EL (cell line): ENCODE measurements around the gene MYCL.
A peak's percentile ranks its signal among the peaks of the same experiment; 100 is the strongest.
"Not testable (repeated sequence)": the region's sequence is repeated elsewhere in the genome, so short reads cannot be mapped to it uniquely, and the experiment has no call there.

ENCODE experiments used
- DNase-seq: peaks from one replicate; pipeline ENCODE4 v3.0.0-alpha.2; 2016

The MYCL gene

GRCh38 chr1:39890273-39890672 lies 11.4 kb downstream of the MYCL start:
- DNase-seq = no peak

DNA sequence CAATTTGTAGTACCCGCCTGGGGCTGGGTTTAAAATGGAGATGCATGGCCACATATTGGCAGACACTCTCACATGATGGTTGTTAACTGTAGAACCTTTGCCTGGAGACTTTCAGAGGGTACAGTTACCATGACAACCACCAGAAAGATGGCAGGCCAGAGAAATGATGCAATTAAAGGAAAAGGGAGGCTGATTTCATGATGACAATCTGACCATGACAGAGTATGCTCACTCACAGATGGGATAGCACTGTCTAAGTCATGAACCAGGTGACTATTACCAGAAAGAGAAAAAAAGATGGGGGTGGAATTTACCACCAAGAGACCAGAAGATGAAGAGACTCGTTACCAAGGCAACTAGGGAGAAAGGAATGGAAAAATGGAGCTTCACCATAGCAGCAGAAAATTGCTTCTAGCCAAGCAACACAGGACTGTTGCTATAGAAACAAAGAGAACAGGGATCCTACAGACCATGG lies 14.9 kb downstream of the MYCL start:
- no peak for DNase-seq

DNA sequence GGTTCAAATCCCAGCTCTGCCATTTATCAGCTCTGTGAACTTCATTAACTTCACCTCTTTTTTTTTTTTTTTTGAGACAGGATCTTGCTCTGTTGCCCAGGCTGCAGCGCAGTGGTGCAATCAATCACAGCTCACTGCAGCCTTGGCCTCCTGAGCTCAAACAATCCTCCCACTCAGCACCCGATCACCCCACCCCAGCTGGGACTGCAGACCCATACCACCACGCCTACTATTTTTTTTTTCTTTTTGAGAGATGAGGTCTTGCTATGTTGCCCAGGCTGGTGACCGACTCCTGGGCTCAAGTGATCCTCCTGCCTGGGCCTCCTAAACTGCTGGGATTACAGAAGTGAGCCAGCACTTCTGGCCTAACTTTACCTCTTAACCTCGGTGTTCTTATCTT lies 16.2 kb downstream of the MYCL start:
- no peak for DNase-seq

DNA sequence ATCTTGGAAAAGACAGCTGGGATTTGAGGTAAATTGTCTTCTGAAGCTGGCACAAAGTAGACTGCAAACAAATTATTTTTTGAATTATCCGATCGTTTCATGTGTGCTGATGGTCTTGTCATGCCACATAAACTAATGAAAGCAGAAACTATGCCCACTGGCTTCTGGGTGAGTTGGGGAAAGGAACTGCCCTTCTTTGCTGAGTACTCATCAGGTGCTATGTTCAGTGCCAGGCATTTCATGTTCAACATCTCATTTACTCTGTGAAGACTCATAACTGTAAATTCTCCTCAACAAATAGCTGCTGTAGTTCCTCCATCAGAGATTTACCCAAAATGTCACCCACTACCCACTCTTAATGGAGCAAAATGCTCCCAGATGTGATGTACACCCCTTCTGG lies 19.6 kb downstream of the MYCL start:
- no peak for DNase-seq

DNA sequence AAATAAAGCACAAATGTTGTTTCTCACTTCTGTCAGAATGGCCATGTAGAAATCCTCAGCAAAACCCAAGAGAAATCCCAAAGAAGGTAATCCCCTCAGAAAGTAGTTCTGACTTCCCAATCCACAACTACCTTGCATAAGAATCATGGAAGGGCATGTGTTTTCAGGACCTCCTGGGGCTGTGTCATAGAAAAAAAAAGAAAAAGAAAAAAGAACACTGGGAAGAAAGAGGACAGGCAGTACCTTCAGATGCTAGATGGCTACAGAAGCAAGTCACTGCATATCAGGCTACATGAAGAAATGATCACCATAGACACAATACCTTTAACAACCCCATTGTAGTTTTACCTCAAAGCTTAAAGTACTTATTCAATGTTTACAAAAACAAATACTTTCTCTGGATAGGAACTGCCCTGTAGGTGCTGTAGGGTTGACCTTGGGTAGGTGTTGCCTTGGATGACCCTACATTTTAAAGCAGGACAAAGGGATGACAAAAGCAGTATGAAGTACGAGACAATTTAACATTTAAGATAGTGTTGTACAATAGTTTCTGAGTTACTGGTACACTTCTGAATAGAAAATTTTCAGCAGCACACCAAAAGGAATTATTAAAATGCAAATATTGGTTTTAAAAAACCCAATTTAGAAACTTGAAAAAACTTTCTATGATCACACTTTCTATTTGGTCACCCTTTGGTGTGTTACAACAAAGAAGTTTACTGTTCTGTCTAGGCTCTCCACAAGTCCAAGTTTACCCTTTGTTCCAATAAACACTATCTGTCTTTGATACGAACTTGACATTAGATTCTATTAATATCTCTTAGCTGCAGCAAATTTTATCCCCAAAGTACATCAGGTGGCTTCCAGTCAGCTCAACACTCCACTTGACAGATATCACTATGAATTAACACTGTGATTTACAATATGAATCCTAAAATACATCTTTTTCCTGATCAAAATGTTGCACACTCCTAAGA lies 23.4 kb downstream of the MYCL start:
- DNase-seq = no peak

- no peak for DNase-seq
These were observed 24.4 kb downstream of the MYCL start for GRCh38 chr1:39877231-39877778.

- no peak for DNase-seq
These were observed 25.6 kb downstream of the MYCL start for GRCh38 chr1:39876144-39876543.

DNA sequence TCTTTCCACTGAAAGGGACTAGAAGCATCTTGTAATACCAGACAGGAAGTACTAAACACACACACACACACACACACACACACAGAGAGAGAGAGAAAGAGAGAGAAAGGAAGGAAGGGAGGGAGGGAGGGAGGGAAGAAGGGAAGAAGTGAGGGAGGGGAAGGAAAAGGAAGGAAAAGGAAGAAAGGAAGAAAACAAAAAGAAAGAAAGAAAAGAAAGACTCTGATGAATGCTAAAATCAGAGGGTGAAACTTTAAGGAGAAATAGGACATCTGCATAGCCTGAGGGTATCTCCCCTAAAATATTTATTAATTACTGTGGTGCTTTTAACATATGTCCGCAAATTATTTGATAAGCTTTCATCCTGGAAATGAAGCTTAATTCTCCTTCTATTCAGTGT lies 29.0 kb downstream of the MYCL start:
- no peak for DNase-seq

DNA sequence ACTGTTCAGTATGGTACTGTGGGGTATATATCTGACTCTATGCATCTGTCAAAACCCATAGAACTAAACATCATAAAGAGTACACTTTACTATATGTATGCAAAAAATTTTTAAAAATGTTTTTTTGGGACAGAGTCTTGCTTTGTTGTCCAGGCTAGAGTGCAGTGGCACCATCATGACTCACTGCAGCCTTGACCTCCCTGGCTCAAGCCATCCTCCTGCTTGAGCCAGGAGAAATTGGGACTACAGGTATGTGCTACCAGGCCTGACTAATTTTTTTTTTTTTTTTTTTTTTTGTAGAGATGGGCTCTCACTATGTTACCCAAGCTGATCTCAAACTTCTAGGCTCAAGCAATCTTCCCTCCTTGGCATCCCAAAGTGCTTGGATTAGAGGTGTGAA lies 29.9 kb downstream of the MYCL start:
- no peak for DNase-seq

- DNase-seq = not testable (repeated sequence)
These were observed 30.7 kb downstream of the MYCL start for GRCh38 chr1:39871043-39871442.

DNA sequence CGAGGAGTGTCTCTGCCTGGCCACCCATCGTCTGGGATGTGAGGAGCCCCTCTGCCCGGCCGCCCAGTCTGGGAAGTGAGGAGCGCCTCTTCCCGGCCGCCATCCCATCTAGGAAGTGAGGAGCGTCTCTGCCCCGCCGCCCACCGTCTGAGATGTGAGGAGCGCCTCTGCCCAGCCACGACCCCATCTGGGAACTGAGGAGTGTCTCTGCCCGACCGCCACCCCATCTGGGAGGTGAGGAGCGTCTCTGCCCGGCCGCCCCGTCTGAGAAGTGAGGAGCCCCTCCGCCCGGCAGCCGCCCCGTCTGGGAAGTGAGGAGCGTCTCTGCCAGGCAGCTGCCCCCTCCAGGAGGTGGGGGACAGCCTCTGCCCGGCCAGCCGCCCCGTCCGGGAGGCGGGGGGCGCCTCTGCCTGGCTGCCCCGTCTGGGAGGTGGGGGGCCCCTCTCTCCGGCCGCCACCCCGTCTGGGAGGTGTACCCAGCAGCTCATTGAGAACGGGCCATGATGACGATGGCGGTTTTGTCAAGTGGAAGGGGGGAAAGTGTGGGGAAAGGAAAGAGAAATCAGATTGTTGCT lies 32.1 kb downstream of the MYCL start:
- not testable (repeated sequence) for DNase-seq

DNA sequence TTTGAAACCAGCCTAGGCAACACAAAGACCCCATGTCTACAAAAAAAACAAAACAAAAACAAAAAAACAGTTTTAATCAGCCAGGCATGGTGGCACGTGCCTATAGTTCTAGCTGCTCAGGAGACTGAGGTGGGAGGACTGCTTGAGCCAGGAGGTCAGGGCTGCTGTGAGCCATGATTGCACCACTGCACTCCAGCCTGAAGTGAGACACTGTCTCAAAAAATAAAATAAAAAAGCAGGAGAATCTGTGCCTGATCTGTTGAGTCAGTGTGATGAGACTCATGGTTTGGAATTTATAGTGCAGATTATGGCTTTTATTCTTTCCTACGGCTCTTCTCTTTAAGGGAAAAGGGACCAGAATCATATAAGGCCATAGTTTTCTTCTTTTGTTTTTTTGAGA lies 35.0 kb downstream of the MYCL start:
- DNase-seq = peak; percentile 83

- no peak for DNase-seq
These were observed 36.0 kb downstream of the MYCL start for GRCh38 chr1:39865762-39866161.

- no peak for DNase-seq
These were observed 38.5 kb downstream of the MYCL start for GRCh38 chr1:39863177-39863576.

DNA sequence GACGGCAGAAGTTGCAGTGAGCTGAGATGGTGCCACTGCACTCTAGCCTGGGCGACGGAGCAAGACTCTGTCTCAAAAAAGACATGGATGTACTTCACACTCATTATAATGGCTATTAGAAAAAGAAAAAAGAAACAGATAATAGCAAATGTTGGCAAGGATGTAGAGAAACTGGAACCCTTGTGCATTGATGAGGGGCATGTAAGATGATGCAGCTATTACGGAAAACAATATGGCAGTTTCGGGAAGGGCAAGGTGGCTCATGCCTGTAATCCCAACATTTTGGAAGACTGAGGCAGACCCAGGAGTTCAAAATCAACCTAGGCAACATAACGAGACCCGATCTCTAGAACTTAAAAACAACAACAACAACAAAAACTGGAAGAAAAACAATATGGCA lies 40.7 kb downstream of the MYCL start:
- no peak for DNase-seq

GRCh38 chr1:39859859-39860812 lies 41.6 kb downstream of the MYCL start:
- DNase-seq = no peak

- no peak for DNase-seq
These were observed 43.4 kb downstream of the MYCL start for GRCh38 chr1:39858315-39858714.

DNA sequence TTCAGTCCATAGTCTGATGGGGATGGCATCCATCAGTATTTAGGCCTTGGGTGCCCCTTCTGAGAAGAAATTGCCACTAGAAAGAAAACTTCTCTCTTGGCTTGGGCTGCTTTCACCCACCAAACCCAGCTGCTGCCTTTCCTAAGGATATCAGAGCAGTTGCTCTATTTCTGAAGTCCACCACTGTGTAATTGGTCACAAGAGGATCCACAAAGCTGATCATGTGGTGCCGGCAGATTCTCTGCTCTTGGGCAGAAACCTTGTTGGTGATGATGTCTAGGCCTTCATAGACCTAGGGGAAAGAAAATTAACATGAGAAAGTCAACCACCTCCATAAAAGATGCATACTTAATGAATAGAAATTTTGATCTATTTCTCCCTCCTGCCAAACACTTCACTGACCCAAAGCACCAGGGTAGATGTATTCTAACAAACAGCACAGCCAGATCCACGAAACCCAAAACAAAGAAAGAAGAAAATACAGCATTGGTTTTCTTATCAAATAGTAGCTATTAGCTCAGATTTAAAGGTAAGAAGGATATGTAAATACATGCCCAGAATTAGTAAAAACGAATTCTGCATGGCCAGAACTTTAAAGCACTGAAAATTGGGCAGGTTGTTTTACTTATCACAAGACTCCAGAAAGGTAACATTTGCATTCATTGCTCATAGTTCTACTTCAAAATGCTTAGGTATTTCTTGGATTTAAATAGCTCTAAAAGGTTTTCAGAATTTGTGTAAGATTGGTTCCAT lies 44.4 kb downstream of the MYCL start:
- DNase-seq = no peak

DNA sequence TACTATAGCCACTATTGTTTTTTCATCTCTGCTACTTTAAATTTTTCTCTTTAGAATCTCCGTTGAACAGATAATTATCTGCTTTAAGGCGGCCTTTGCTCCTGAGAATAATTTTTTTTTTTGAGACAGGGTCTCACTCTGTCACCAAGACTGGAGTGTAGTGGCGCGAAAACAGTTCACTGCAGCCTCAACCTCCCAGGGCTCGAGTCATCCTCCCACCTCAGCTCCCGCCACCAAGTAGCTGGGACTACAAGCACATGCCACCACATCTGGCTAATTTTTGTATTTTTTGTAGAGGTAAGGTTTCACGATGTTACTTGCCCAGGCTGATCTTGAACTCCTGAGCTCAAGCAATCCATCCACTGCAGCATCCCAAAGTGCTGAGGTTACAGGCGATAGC lies 47.0 kb downstream of the MYCL start:
- DNase-seq = no peak

GRCh38 chr1:39854314-39854713 lies 47.4 kb downstream of the MYCL start:
- DNase-seq = no peak

DNA sequence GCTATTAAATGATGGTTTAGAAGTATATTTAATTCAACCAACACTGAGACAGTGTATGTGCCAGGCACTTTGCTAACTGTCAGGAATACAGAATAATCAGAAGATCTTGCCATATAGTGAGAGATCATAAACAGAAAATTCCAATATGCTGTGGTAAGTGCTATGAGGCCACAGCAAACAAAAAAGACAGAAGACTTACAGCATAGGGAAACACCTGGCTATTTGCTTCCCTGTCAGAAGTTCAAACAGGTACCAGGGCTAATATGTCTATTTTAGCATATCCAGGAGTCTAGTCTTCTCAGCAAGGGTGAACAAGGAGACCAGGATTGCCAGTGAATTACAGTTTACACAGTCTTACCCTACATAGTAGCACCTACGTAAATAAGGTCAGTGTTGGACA lies 48.8 kb downstream of the MYCL start:
- DNase-seq = no peak

- no peak for DNase-seq
These were observed 49.4 kb downstream of the MYCL start for GRCh38 chr1:39852214-39852791.
